HUES6 (cell line): Measurements from ENCODE around the gene RCOR1.
"Not testable (repeated sequence)": the region's sequence is repeated elsewhere in the genome, so short reads cannot be mapped to it uniquely, and the experiment has no call there.

ENCODE experiments used
- H3K27ac ChIP-seq: 2 replicates; pipeline ENCODE4 v1.7.0; 2013; ENCODE audit warnings: low read depth, mild to moderate bottlenecking, low read length, inconsistent platforms
- H3K27me3 ChIP-seq: 2 replicates; pipeline ENCODE4 v1.6.1; 2013; ENCODE audit warnings: low read length; ENCODE audit not compliant: control insufficient read depth, insufficient read depth
- H3K36me3 ChIP-seq: 2 replicates; pipeline ENCODE4 v1.6.1; 2013; ENCODE audit warnings: low read length; ENCODE audit not compliant: control insufficient read depth, insufficient read depth
- H3K4me1 ChIP-seq: 2 replicates; pipeline ENCODE4 v1.6.1; 2013; ENCODE audit warnings: low read length; ENCODE audit not compliant: control insufficient read depth, insufficient read depth
- H3K4me3 ChIP-seq: 2 replicates; pipeline ENCODE4 v1.5.1; 2013; ENCODE audit warnings: low read depth, low read length
- H3K9ac ChIP-seq: one replicate; pipeline ENCODE4 v1.6.1; 2013; ENCODE audit warnings: mild to moderate bottlenecking, low read length
- H3K9me3 ChIP-seq: 2 replicates; pipeline ENCODE4 v1.6.1; 2013; ENCODE audit warnings: low read depth, low read length; ENCODE audit not compliant: control insufficient read depth, insufficient read depth

RCOR1 gene

DNA sequence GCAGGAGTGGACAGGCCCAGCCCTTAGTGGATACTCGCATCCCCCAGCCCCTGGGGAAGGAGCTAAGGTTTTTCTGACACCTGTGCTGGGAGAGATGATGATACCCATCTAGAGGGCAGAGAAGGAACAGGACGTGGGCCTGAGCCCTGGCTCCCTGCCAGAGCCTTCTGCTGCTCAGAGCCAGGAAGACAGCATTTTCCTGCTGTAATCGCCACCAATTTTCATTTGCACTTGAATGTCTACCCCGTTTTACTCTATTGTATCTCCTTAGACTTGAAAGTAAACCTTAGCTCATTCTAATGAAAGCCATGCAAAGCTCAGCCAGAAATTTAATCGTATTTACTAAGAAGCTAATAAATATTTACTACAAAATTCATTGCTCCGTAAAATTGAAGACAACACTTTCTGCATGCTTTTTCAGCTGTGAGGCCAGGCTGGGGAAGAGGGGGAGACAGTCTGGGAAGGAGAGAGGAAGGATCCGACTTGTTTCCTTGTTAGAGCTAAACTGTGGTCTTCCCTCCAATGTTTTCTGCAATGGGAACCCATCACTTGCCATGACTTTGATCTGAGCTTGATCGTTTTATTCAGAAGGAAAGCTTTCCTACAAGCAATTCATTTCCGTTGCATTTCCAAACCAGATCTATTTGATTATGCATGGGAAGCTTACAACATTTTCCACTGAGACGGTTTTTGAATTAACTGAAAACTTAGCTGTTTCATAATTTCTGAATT is 167.2 kb downstream of the RCOR1 start:
- no peak overlapping the region for H3K9ac ChIP-seq
- no peaks in the 10 kb centered on the region for H3K9me3 ChIP-seq
- no peak overlapping the region for H3K27ac ChIP-seq
- no peaks in the 10 kb centered on the region for H3K27me3 ChIP-seq
- no peak overlapping the region for H3K4me3 ChIP-seq
- H3K36me3 ChIP-seq, result no peaks in the 10 kb centered on the region
- peaks cover 20% of the 10 kb centered on the region; the same call in 1 of the 2 replicates for H3K4me1 ChIP-seq

- H3K9ac ChIP-seq, result no peak overlapping the region
- H3K27me3 ChIP-seq, result no peaks in the 10 kb centered on the region
- H3K27ac ChIP-seq, result no peak overlapping the region
- no peak overlapping the region for H3K4me3 ChIP-seq
- H3K4me1 ChIP-seq, result peaks cover 20% of the 10 kb centered on the region; the same call in 1 of the 2 replicates
- H3K9me3 ChIP-seq, result no peaks in the 10 kb centered on the region
- H3K36me3 ChIP-seq, result no peaks in the 10 kb centered on the region
Measured at GRCh38 chr14:102760496-102761193, 168.2 kb downstream of the RCOR1 start.

DNA sequence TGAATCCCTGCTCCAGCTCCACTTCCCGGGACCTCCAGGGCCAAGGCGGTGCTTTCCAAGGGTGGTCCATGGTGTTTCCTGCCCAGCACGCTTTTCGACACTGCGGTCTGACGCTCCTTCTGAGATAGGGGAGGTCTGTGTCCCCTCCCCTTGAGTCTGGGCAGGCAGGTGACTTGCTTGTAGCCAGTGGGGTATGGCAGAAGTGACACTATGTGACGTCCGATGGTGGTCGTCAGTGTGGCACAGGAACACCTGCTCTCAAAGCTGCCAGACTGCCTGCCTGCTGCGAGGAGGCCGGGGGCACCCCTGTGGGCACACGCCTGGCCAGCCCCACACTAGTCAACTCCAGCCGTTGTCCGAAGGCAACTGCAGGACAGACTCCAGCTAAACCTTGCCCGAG is 168.8 kb downstream of the RCOR1 start:
- no peaks in the 10 kb centered on the region for H3K36me3 ChIP-seq
- H3K27me3 ChIP-seq, result no peaks in the 10 kb centered on the region
- H3K9me3 ChIP-seq, result no peaks in the 10 kb centered on the region
- H3K4me3 ChIP-seq, result no peak overlapping the region
- no peak overlapping the region for H3K9ac ChIP-seq
- H3K27ac ChIP-seq, result no peak overlapping the region
- H3K4me1 ChIP-seq, result peaks cover 20% of the 10 kb centered on the region; the same call in 1 of the 2 replicates

DNA sequence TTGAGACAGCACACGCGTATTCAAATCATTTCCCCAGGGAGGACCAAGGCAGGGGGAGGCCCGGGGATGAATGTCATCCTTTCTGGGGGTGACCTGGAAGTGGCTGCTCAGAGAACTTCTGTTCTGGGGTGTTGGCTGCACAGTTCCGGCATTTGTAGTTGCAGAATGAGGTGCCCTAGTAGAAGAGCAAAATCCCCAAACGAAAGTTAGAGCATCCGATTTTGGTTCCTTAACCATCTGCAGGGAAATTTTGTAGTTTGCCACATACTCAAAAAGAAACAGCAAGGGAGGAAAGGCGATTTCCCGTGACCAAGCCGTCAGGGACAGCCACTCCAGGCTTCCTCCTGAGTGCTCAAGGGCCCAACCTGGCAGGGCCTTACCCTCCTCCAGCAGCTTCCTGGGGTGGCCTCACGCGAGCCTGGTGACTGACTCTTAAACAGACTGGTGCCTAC is 171.8 kb downstream of the RCOR1 start:
- H3K27ac ChIP-seq, result no peak overlapping the region
- H3K27me3 ChIP-seq, result no peaks in the 10 kb centered on the region
- no peak overlapping the region for H3K4me3 ChIP-seq
- H3K9ac ChIP-seq, result no peak overlapping the region
- no peaks in the 10 kb centered on the region for H3K36me3 ChIP-seq
- H3K4me1 ChIP-seq, result peaks cover 19% of the 10 kb centered on the region; the same call in 1 of the 2 replicates
- H3K9me3 ChIP-seq, result no peaks in the 10 kb centered on the region

GRCh38 chr14:102765770-102766169 is 173.3 kb downstream of the RCOR1 start:
- H3K27me3 ChIP-seq, H3K9ac ChIP-seq, H3K4me3 ChIP-seq, H3K36me3 ChIP-seq, H3K9me3 ChIP-seq, H3K27ac ChIP-seq, H3K4me1 ChIP-seq: not testable (repeated sequence)

DNA sequence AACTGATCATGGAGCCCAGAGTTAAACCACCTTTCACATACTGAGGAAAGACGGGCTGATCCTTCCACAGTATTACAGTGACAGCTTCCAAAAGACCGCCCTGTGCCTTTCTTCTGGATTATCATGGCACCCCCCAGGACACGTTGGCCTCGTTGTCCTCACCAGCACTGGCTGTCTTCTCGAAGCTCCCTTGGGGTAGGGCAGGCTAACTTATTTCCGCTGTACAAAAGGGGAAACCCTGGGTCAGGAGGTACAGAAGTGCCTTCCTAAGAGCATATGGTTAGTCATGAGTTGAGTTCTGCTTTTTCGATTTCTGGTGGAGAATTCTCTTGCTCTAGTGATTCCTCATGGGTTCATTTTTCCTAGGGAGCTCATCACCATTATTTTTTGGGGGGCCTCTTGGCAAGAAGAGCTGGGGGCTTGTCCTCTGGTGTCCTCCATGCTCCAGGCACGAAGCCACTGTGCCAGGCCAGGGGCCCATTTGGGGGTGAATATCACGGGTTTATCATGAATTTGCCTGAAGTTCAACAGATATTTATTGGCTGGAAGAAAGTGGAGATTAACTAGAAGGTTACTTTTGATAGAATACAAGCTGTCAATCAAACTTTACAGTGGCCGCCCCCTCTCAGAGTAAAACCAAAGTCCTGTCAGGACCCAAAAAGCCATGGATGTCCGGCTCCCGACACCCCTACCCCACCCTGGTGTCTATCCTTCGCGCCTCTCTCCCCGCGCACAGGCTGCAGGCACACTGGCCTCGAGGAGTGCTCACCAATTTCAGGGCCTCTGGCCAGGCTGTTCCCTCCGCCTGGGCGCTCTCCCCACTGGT is 176.0 kb downstream of the RCOR1 start:
- no peaks in the 10 kb centered on the region for H3K27me3 ChIP-seq
- no peak overlapping the region for H3K9ac ChIP-seq
- H3K4me1 ChIP-seq, result no peaks in the 10 kb centered on the region
- H3K36me3 ChIP-seq, result no peaks in the 10 kb centered on the region
- H3K4me3 ChIP-seq, result no peak overlapping the region
- H3K27ac ChIP-seq, result no peak overlapping the region
- no peaks in the 10 kb centered on the region for H3K9me3 ChIP-seq

GRCh38 chr14:102769049-102769327 is 176.5 kb downstream of the RCOR1 start:
- Histone ChIP-seq H3K4me1 (no peaks in the 10 kb centered on the region), H3K9ac (no peak overlapping the region)

DNA sequence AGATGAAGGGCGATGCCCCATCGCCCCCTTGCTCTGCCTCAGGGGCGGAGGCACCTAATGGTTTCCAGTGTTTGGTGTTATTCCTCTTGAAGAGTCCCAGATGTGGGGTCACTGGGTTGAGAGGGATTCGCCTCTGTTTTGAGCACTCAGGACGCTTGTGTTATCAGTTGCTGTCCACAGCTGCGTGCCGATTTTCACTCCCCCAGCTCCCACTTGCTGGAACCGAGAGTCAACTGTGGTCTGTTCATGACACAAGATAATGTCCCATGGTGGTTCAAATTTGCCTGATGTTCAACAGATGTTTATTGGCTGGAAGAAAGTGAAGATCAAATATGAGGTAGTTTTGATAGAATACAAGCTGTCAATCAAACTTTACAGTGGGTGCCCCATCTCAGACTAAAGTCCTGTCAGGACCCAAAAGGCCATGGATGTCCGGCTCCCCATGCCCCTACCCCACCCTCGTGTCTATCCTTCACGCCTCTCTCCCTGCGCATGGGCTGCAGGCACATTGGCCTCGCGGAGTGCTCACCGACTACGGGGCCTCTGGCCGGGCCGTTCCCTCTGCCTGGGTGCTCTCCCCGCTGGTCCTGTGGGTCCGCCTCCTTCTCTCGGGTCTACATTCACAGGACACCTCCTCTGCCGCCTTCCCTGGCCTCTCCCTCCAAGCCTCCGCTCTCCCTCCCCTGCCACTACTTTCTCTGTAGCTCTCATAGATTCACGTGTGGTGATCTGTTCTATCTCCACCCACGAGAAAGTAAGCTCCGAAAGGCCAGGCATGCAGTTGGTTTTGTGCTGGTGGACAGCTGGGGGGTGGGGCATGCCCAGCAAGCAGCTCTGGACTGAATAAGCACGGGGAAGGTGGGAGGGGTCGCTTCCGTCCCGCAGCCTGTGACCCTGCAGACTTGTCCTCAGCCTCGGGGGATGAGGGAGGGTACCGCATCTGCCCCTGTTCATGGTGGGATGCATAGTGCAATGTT is 178.0 kb downstream of the RCOR1 start:
- H3K27ac ChIP-seq, result no peak overlapping the region
- no peak overlapping the region for H3K9ac ChIP-seq
- peaks cover 5% of the 10 kb centered on the region; the same call in 1 of the 2 replicates for H3K4me1 ChIP-seq

More at GRCh38 chr14:102769049-102769327, 176.5 kb downstream of the RCOR1 start:
- Histone ChIP-seq H3K9me3 (no peaks in the 10 kb centered on the region), H3K36me3 (no peaks in the 10 kb centered on the region), H3K27ac (no peak overlapping the region), H3K4me3 (no peak overlapping the region), H3K27me3 (no peaks in the 10 kb centered on the region)

DNA sequence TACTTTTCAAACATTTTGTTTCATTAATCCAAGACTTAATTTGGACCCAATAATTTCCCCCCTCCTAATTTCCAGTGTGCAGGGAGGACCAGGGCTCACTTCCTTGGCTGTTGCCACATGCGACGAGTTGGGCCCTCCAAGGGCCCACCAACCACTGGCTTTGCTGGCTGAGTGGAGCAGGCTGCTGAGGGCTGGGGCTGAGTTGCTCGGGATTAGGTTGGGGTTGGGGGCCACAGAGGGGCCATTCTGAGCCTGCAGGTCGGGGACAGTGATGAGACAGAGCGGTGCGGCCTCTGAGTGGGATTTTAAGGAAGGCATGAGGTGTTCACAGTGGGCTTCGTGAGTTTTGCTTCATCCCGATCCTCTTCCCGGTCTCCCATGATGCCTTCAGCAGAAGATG is 178.7 kb downstream of the RCOR1 start:
- Histone ChIP-seq H3K27me3 (no peaks in the 10 kb centered on the region), H3K9ac (no peak overlapping the region), H3K4me1 (peaks cover 7% of the 10 kb centered on the region; the same call in 1 of the 2 replicates), H3K9me3 (no peaks in the 10 kb centered on the region), H3K27ac (no peak overlapping the region), H3K36me3 (no peaks in the 10 kb centered on the region), H3K4me3 (no peak overlapping the region)

More for the DNA sequence above, 178.0 kb downstream of the RCOR1 start:
- Histone ChIP-seq H3K36me3 (no peaks in the 10 kb centered on the region), H3K27me3 (no peaks in the 10 kb centered on the region), H3K4me3 (no peak overlapping the region), H3K9me3 (no peaks in the 10 kb centered on the region)

DNA sequence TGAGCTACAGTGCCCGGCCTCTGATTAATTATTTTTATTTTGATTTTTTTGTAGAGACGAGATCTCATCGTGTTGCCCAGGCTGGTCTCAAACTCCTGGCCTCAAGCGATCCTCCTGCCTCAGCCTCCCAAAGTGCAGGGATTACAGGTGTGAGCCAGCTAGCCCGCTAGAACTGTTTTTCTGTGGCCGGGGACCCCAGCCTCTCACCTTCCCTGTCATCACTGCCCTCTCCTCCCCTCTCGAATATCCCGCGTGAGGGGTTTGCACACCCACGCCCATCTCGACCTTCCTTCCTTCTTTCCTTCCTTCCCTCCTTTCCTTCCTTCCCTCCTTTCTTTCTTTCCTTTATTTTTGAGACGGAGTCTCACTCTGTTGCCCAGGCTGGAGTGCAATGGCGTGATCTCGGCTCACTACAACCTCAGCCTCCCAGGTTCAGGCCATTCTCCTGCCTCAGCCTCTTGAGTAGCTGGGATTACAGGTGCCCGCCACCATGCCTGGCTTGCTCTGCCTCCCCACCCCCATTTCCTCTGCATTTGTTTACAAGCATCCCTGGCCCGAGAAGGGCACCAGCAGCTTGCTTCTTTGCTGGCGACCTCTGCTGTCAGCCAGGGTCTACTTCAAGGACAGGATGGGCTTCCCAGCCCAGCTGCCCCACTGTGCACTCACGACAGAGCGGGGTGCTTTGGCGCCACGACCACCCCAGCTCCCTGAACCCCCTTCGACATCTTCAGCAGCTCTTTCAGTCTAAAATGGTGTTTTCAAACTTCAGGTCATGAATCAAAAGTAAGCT is 180.5 kb downstream of the RCOR1 start:
- Histone ChIP-seq H3K9me3 (no peaks in the 10 kb centered on the region), H3K4me1 (peaks cover 14% of the 10 kb centered on the region), H3K4me3 (no peak overlapping the region), H3K36me3 (no peaks in the 10 kb centered on the region), H3K27ac (no peak overlapping the region), H3K27me3 (no peaks in the 10 kb centered on the region), H3K9ac (no peak overlapping the region)
